Liver (tissue), 9 donors: ENCODE measurements around the gene RETN. TPM values are rescaled to one million over a fixed set of nuclear protein-coding genes. Genes with fewer than 3 reads are reported as not detected.

ENCODE experiments used
- DNase-seq: peaks from one replicate; pipeline ENCODE4 v3.0.0-alpha.2; 2017; ENCODE audit warnings: low spot score
- H3K27ac ChIP-seq, 2 donors: one replicate each; pipeline ENCODE4 v1.7.0; 2013; ENCODE audit warnings: inconsistent platforms in 2 of 2, low read length in 2 of 2, control low read depth in 1 of 2, low read depth in 1 of 2, mild to moderate bottlenecking in 1 of 2
- H3K27me3 ChIP-seq, 4 donors: one replicate each; pipeline versions ENCODE4 v1.6.1 to v1.7.0; 2013; ENCODE audit warnings: low read length in 3 of 4, inconsistent platforms in 1 of 4, mild to moderate bottlenecking in 1 of 4, moderate library complexity in 1 of 4; ENCODE audit not compliant: control insufficient read depth in 4 of 4, insufficient read depth in 4 of 4
- H3K36me3 ChIP-seq, 4 donors: one replicate each; pipeline versions ENCODE4 v1.6.1 to v1.7.0; 2013; ENCODE audit warnings: low read length in 3 of 4, mild to moderate bottlenecking in 3 of 4, low read depth in 1 of 4, moderate library complexity in 1 of 4; ENCODE audit not compliant: control insufficient read depth in 4 of 4, insufficient read depth in 3 of 4
- H3K4me1 ChIP-seq, 4 donors: one replicate each; pipeline versions ENCODE4 v1.6.1 to v1.7.0; 2013; ENCODE audit warnings: low read length in 3 of 4, mild to moderate bottlenecking in 3 of 4, moderate library complexity in 1 of 4; ENCODE audit not compliant: control insufficient read depth in 4 of 4, insufficient read depth in 4 of 4
- H3K4me3 ChIP-seq, 3 donors: one replicate each; pipeline versions ENCODE4 v1.6.1 to v1.7.0; 2013; ENCODE audit warnings: low read length in 3 of 3, control low read depth in 1 of 3, low read depth in 1 of 3, mild to moderate bottlenecking in 1 of 3
- H3K9ac ChIP-seq, 2 donors: one replicate each; pipeline ENCODE4 v1.7.0; 2013; ENCODE audit warnings: low read length in 2 of 2, mild to moderate bottlenecking in 2 of 2, moderate library complexity in 2 of 2, control low read depth in 1 of 2, low read depth in 1 of 2
- H3K9me3 ChIP-seq, 4 donors: one replicate each; pipeline versions ENCODE4 v1.6.1 to v1.7.0; 2013; ENCODE audit warnings: low read length in 3 of 4; ENCODE audit not compliant: control insufficient read depth in 4 of 4
- EGR1 ChIP-seq, 2 donors: IDR thresholded peaks; 2 replicates each; pipeline ENCODE4 v1.6.1; 2016 to 2018; ENCODE audit warnings: antibody characterized with exemption in 2 of 2, low read depth in 2 of 2
- FOXA1 ChIP-seq: IDR thresholded peaks from 2 replicates; pipeline ENCODE4 v1.6.1; 2016; ENCODE audit warnings: antibody characterized with exemption
- FOXA2 ChIP-seq: IDR thresholded peaks from 2 replicates; pipeline ENCODE4 v1.6.1; 2016; ENCODE audit warnings: antibody characterized with exemption
- GABPA ChIP-seq, 2 donors: IDR thresholded peaks in 1 of 2; conservative IDR thresholded peaks in 1 of 2; 2 replicates each; pipeline ENCODE4 v1.6.1; 2016; ENCODE audit warnings: antibody characterized with exemption in 2 of 2, mild to moderate bottlenecking in 1 of 2, moderate library complexity in 1 of 2
- HNF4G ChIP-seq: IDR thresholded peaks from 2 replicates; pipeline ENCODE4 v1.6.1; 2016; ENCODE audit warnings: antibody characterized with exemption
- JUND ChIP-seq, 2 donors: IDR thresholded peaks; 2 replicates each; pipeline ENCODE4 v1.6.1; 2016; ENCODE audit warnings: antibody characterized with exemption in 2 of 2
- NR2F2 ChIP-seq: IDR thresholded peaks from 2 replicates; pipeline ENCODE4 v1.6.1; 2016; ENCODE audit warnings: antibody characterized with exemption
- RAD21 ChIP-seq, 2 donors: IDR thresholded peaks; 2 replicates each; pipeline ENCODE4 v1.6.1; 2016; ENCODE audit warnings: antibody characterized with exemption in 2 of 2, mild to moderate bottlenecking in 2 of 2
- REST ChIP-seq: IDR thresholded peaks from 2 replicates; pipeline ENCODE4 v1.6.1; 2016; ENCODE audit warnings: antibody characterized with exemption, mild to moderate bottlenecking
- RXRA ChIP-seq, 2 donors: IDR thresholded peaks; 2 replicates each; pipeline ENCODE4 v1.6.1; 2017 to 2018; ENCODE audit warnings: antibody characterized with exemption in 2 of 2, mild to moderate bottlenecking in 1 of 2
- SP1 ChIP-seq: IDR thresholded peaks from 2 replicates; pipeline ENCODE4 v1.6.1; 2018; ENCODE audit warnings: antibody characterized with exemption, mild to moderate bottlenecking
- TAF1 ChIP-seq: conservative IDR thresholded peaks from 2 replicates; pipeline ENCODE4 v1.6.1; 2016; ENCODE audit warnings: antibody characterized with exemption, mild to moderate bottlenecking
- YY1 ChIP-seq: IDR thresholded peaks from 2 replicates; pipeline ENCODE4 v1.6.1; 2016; ENCODE audit warnings: antibody characterized with exemption, mild to moderate bottlenecking
- ZBTB33 ChIP-seq: IDR thresholded peaks from 2 replicates; pipeline ENCODE4 v1.6.1; 2016; ENCODE audit warnings: antibody characterized with exemption
- WGBS: extraction: QIAGEN DNeasy Blood & Tissue Kit; methylation state at CpG from one replicate; pipeline ENCODE4 v1.1.7; 2013; 5-methylcytosine and 5-hydroxymethylcytosine counted together
- polyA plus RNA-seq, 2 donors: library from polyadenylated mRNA; stranded (reverse) in 1 of 2; unstranded in 1 of 2; fragments of 200-250 nt in 1 of 2; fragments of >200 nt in 1 of 2; fragmentation: Nextera tagmentation in 1 of 2; extraction: Ambion mirVana in 1 of 2; gene quantifications; one replicate each; pipeline versions ENCODE4 v1.2.1 to v1.2.3, GENCODE V29; 2013 to 2015
- total RNA-seq, 2 donors: library from RNA; depleted of rRNA; stranded (reverse); fragments of >200 nt; gene quantifications; one replicate each; pipeline ENCODE4 v1.2.3, GENCODE V29; 2014
- TF ChIP-seq, protein P1 (sequence below): IDR thresholded peaks from 2 replicates; pipeline ENCODE4 v1.6.1; 2016; ENCODE audit warnings: antibody characterized with exemption
- donor health status: healthy.
- donor health status: healthy.
- donor health status: healthy.
- donor health status: healthy.
- donor health status: healthy.

The RETN gene
- total and polyA plus RNA-seq, 4 donors: 1.9 to 11.5 TPM; not detected in 2

DNA sequence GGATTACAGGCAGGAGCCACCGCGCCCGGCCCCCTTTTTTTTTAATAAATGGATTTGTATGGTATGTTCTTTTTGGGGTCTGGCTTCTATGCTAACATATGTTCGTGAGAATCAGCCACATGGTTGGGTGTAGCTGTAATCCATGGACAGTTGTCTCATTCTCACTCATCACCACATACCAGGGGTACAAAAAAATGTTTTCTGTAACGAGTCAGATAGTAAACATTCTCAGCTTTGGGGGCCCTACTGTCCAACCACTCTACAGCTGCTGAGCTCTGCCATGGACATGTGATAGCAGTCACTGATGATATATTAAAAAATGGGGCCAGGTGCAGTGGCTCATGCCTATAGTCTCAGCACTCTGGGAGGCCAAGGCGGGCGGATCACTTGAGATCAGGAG, 5.1 kb upstream of the RETN start:
- 85% methylated on average over 7 of the region's 7 CpGs for WGBS
- Histone ChIP-seq H3K36me3 (no peaks in the 10 kb centered on the region), H3K27me3 (no peaks in the 10 kb centered on the region), H3K9me3 (no peaks in the 10 kb centered on the region), H3K9ac (no peak overlapping the region), H3K4me1 (no peaks in the 10 kb centered on the region), H3K27ac (no peak overlapping the region), H3K4me3 (no peak overlapping the region)
- TF ChIP-seq, protein P1, sequence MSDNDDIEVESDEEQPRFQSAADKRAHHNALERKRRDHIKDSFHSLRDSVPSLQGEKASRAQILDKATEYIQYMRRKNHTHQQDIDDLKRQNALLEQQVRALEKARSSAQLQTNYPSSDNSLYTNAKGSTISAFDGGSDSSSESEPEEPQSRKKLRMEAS: no peak
- no peak for TF ChIP-seq FOXA2
- no peak for DNase-seq

GRCh38 chr19:7665076-7665475, 3.8 kb upstream of the RETN start:
- TF ChIP-seq EGR1 (IDR thresholded peaks at IDR 0.05; ENCODE audit: low read depth in 2 of 2): no peak
- no peak for TF ChIP-seq RAD21 (IDR thresholded peaks at IDR 0.05)
- no peak for TF ChIP-seq YY1
- TF ChIP-seq GABPA (IDR thresholded peaks at IDR 0.05 in 1 of 2, conservative IDR thresholded peaks at IDR 0.05 in 1 of 2): no peak
- TF ChIP-seq SP1: no peak
- no peak for TF ChIP-seq RXRA (IDR thresholded peaks at IDR 0.05)
- Histone ChIP-seq H3K4me1 (peaks cover 0 to under 1% (median under 1%) of the 10 kb centered on the region in 4 donors), H3K27me3 (no peaks in the 10 kb centered on the region), H3K9ac (no peak overlapping the region), H3K27ac (no peak overlapping the region), H3K36me3 (no peaks in the 10 kb centered on the region), H3K9me3 (no peaks in the 10 kb centered on the region), H3K4me3 (no peak overlapping the region)
- no peak for DNase-seq
- WGBS: 68% methylated on average over 4 of the region's 4 CpGs

GRCh38 chr19:7669641-7670040, 792 bp downstream of the RETN start:
- no peaks in the 10 kb centered on the region for H3K9me3 ChIP-seq
- no peak overlapping the region for H3K27ac ChIP-seq
- no peaks in the 10 kb centered on the region for H3K36me3 ChIP-seq
- TF ChIP-seq ZBTB33 (no peak), NR2F2 (no peak), JUND (IDR thresholded peaks at IDR 0.05) (no peak), RXRA (IDR thresholded peaks at IDR 0.05) (no peak), SP1 (no peak)
- H3K4me1 ChIP-seq: peaks cover 0 to 4% (median 3%) of the 10 kb centered on the region in 4 donors
- H3K27me3 ChIP-seq: peaks cover 0 to 4% (median 0%) of the 10 kb centered on the region in 4 donors
- no peak overlapping the region for H3K4me3 ChIP-seq
- 31% methylated on average over 9 of the region's 9 CpGs for WGBS
- no peak for DNase-seq
- no peak overlapping the region for H3K9ac ChIP-seq

DNA sequence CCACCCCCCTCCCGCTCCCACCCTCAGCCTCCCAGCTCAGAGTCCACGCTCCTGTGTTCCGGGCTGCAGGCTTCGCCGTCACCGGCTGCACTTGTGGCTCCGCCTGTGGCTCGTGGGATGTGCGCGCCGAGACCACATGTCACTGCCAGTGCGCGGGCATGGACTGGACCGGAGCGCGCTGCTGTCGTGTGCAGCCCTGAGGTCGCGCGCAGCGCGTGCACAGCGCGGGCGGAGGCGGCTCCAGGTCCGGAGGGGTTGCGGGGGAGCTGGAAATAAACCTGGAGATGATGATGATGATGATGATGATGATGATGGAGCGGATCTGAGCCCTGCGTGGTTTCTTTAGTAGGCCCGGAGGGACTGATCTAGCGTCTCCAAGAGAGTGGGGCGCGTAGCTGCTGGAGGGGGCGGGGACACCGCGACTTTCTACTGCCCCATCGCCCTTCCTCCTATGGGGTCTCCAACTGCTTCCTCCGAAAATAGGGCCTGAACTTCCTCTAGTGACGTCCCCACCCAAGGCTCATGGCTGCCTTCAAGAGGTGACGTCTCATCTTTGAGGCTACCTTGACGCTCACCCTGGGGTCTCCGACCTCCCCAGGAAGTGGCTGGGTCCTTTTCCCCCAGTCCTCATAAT, 1.4 kb downstream of the RETN start:
- Histone ChIP-seq H3K9ac (no peak overlapping the region), H3K9me3 (no peaks in the 10 kb centered on the region), H3K27ac (no peak overlapping the region), H3K36me3 (no peaks in the 10 kb centered on the region), H3K4me1 (peaks cover 0 to 4% (median 3%) of the 10 kb centered on the region in 4 donors), H3K4me3 (no peak overlapping the region), H3K27me3 (peaks cover 0 to 4% (median 0%) of the 10 kb centered on the region in 4 donors)
- WGBS: 4% methylated on average over 43 of the region's 43 CpGs
- DNase-seq: no peak
- TF ChIP-seq TAF1 (no peak), FOXA2 (no peak), SP1 (no peak), JUND (IDR thresholded peaks at IDR 0.05) (no peak), REST (no peak), FOXA1 (no peak), ZBTB33 (no peak), NR2F2 (no peak), HNF4G (no peak), GABPA (IDR thresholded peaks at IDR 0.05 in 1 of 2, conservative IDR thresholded peaks at IDR 0.05 in 1 of 2) (no peak)
- TF ChIP-seq, protein P1: no peak
